ENCODE results near the gene RCN2.

The RCN2 gene

DNA sequence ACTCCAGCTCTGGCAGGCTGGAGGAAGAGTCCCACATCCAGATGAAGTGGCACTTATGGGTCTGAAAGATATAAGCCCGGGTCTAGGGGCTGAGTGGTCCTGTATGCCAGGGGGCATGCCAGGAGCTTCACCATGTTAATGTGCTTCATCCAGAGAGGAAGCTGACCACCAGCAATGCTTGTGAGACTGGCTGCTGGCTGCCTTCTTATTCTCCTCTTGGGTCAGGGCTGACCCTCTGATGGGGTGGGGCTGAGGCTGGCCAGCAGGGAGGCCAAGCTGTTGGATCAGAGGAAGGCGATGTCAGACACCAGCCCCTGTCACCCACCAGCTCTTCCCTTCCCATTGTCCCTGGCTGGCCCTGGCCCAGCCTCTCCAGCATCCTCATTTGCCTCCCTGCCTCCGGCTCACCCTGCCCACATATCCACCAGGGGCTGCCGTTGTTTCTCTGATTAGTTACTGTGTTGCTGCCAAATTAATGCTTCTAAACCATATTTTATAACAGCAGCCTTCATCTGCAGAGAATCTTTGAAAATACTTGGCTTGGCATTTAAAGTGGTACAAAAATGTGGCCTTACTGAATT is 43.0 kb downstream of the RCN2 start:
- DNase-seq: no peak

GRCh38 chr15:76976141-76976540 is 44.6 kb downstream of the RCN2 start:
- DNase-seq: no peak

DNA sequence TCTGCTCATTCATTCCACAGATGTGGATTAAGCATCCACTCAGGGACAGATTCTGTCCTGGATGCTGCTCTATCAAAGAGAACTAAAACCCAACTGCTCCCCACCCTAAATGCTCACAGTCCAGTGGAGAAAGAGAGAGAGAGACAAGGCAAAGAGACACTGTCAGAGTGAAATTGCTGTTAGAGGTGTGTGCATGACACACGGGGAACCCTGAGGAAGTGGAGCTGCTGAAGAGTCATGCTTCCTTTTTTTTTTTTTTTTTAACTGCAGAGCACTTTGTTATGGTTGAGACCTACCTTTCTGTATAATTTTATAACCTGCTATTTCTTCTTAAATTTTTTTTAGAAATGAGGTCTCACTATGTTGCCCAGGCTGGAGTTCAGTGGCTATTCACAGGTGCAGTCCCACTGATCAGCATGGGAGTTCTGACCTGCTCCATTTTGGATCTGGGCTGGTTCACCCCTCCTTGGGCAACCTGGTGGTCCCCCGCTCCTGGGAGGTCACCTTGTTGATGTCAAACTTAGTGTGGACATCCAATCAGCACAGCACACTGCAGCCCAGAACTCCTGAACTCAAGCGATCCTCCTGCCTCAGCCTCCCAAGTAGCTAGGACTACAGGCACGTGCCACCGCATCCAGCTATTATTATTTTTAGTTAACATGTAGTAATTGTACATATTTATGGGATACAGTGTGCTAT is 45.2 kb downstream of the RCN2 start:
- DNase-seq: no peak

- DNase-seq: no peak
Measured at GRCh38 chr15:76978522-76979330, 47.2 kb downstream of the RCN2 start.

- no peak for DNase-seq
Measured at GRCh38 chr15:76979331-76979925, 47.9 kb downstream of the RCN2 start.

DNA sequence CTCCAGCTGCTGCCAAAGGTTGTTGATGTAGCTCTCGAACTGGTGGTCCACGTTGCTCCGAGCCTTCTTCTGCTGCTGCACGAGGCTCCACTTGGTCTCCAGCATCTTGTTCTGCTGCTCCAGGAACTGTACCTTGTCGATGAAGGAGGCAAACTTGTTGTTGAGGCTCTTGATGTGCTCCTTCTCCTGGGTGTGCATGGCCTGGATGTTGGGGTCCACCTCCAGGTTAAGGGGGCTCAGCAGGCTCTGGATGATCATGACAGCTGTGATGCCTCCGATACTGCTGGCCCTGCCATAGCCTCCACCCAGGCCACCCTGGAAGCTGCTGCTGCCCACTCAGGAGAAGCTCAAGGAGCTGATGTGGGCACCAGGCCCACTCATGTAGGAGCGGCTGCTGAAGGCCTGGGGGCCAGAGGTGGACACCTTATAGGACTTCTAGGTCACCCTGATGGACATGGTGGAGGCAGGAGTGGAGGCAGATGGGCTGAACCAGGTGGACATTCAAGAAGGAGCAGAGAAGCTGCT is 48.5 kb downstream of the RCN2 start:
- DNase-seq: no peak

GRCh38 chr15:76982356-76982755 is 50.8 kb downstream of the RCN2 start:
- DNase-seq: no peak

- no peak for DNase-seq
Measured at GRCh38 chr15:76982756-76983155, 51.2 kb downstream of the RCN2 start.

DNA sequence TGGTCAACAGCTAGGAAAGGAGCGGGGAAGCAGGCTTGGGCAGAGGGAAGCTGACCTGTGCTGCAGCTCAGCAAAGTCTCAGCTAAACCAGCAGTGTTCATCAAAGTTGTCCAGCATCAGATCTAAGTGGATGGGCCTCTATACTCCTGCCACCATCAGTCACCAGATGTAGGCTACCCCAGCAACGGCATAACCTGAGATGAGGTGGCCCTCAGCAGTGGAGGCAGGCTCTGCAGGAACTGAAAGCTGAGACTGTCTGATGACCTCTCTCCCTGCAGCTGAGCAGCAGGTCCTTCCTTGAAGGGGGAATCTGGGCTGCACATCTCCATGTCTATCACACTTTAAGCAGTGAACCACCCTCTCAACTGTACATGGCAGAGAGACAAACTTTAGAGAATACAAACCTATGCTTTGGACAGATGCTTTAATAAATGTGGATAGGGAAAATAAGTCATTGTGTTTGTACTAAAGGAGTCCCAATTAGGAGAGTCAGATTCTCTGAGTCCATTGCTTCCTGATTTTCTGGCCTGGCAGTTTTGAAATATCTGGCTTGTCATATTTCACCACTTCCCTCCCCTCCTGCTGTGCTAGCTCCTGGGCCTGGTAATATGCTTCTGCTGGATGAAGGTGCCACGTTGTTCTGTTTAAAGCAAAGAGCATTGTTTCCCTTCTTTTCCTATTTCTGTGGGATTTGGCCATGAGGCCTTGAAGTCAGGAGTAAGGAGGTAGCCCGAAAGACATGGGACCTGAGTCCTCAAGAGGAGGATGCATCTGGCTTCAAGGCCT is 52.2 kb downstream of the RCN2 start:
- DNase-seq: peak; percentile 36

DNA sequence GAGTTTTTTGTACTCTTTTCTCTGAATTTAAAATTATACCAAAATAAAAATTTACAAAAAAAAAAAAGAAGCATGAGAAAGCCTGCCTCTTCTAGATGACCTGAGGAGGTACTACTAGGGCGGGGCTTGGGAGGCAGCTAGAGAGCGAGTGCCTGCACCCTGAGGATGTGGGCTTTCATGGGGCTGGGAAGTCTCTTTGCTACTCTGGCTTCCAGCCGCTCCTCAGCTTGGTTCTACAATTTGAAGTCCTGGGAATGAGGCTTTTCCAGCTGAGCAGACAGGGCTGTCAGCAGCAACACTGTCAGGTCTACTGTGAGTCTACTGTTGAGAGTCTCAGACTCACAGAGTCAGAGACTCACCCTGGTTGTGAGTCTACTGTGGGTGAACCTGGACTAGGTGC is 55.2 kb downstream of the RCN2 start:
- no peak for DNase-seq

DNA sequence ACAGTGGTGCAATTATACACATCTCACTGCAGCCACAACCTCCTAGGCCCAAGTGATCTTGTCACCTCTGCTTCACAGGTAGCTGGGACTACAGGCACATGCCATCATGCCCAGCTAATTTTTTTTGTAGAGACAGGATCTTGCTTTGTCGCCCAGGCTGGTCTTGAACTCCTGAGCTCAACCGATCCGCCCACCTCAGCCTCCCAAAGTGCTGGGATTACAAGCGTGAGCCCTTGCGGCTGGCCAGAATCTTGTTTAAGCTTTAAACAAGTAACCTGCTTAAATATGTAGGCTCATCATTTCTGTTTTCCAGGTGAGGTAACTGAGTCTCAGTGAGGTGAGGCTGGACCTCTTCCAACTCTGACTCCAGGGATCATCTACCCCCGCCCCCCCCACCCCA is 55.7 kb downstream of the RCN2 start:
- no peak for DNase-seq

DNA sequence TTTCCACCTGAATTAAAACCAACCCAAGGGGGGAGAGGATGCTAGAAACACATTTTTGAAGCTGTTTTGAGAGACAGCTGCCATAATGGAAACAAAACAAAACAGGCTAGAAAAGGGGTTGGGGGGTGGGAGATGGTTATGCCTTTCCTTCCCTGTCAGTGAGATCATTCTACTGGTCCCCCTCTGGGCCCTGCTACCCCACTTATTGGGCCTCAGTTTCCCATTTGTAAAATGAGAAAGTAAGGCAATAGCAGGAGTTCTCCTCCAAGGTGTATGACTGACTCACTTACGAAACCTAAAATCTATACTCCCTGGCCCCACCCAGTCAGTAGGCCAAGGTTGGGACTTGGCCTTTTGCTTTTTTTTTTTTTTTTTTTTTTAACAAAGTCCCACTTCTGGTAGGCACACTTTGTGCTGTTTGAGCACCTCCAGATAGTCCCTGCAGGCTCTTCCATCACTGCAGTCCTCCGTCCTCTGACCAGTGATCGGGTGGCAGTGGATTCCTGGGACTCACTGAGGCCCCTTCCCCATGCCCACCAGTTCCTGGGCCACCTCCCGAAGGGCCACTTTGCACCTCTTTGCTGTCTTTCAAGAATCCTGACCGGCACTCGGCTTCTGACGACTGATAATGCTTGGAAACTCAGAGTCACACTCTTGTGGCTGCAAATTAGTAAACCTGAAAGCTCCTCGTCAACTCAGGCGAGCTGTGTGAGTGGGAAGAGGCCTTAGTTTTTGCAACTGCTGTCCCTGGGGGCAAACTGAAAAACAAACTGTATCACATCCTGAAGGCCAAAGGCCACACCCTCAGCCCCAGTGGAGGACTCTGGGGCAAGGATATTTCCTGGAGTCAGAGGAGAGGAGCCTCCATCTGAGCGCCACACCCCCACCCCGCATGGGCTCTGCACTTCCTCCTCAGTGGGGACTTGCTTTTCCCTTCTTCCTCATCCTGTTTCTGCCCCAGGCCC is 56.6 kb downstream of the RCN2 start:
- no peak for DNase-seq

GRCh38 chr15:76988867-76989780 is 57.6 kb downstream of the RCN2 start:
- no peak for DNase-seq

- no peak for DNase-seq
Measured at GRCh38 chr15:76991048-76991447, 59.5 kb downstream of the RCN2 start.

- DNase-seq: no peak
Measured at GRCh38 chr15:76991741-76992645, 60.4 kb downstream of the RCN2 start.

DNA sequence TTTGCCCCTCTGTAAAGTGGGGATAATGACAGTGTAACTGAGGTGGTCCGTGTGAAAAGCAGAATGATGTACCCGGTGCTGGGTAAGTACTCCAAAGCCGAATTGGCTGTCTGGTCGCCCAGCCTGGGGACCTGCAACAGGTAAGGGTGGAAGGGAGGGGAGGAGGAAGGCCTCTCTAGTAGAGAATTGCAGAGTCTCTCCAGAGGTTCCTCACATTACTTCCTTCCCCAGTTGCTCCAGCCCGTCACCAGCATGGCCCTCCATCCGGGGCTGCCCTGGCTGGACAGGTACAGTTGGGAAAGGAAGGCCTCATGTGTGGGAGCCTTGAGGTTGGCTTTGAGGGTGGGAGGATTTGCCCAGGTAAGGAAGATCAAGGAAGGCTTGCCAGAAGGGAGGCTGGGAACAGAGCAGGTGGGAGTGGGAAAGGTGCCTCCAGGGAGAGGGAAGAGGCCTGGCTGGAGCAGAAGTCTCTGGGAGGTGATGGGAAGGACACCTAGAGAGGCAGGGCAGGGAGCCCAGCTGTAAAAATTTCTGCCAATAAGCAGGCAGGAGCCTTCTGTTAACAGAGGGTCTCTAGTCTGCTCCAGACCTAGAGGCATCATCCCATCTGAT is 61.7 kb downstream of the RCN2 start:
- DNase-seq: no peak

- no peak for DNase-seq
Measured at GRCh38 chr15:76994001-76994400, 62.5 kb downstream of the RCN2 start.

DNA sequence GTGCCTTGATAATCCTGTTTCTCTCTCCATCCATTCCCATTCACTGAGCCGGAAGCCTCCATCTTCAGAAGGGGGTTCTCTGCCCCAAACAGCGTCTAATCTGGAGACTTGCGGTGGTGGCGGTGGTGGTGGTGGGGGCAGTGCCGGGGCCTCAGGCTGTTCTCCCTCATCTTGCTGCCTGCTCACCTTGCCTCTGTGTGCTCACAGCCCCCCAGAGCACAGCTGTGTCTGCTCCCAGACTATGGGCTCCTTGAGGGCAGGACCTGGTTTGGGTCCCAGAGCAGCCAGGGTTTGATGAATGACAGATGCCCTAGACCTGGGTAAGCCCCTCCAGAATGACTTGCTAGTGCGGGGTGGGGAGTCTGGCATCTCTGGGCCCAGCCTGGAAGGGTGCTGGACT is 62.9 kb downstream of the RCN2 start:
- no peak for DNase-seq
